H1 (cell line): ENCODE data around the gene CCL28. TPM values are rescaled to one million over a fixed set of nuclear protein-coding genes. Genes with fewer than 3 reads are reported as not detected.
"Not testable (repeated sequence)": the region's sequence is repeated elsewhere in the genome, so short reads cannot be mapped to it uniquely, and the experiment has no call there.

ENCODE experiments used
- CTCF ChIA-PET: fragments of 300-600 bp; sonication (Branson Sonifier 250); formaldehyde crosslinking; loops from one replicate; lab custom pipeline; 2021; ENCODE audit not compliant: partially characterized antibody; lab: Charles Lee
- POLR2A ChIA-PET: fragments of 300-600 bp; sonication (Branson Sonifier 250); formaldehyde crosslinking; loops from one replicate; lab custom pipeline; 2021; ENCODE audit warnings: inconsistent platforms; ENCODE audit not compliant: partially characterized antibody; lab: Charles Lee
- DNase-seq, 2 experiments: peaks; one replicate each; pipeline versions ENCODE4 v3.0.0 to v3.0.0-alpha.2; 2010 to 2022; ENCODE audit warnings: low spot score in 2 of 2, low read depth in 1 of 2, mixed read lengths in 1 of 2
- FAIRE-seq: peaks from 2 replicates; lab custom pipeline; 2011; peaks lifted over from hg19 to GRCh38; lab: Jason Lieb, UNC
- H2AFZ ChIP-seq: 2 replicates; pipeline ENCODE4 v1.8.1; 2012; ENCODE audit warnings: low read length, inconsistent platforms
- H2AK5ac ChIP-seq: 2 replicates; pipeline ENCODE4 v1.6.1; 2013; ENCODE audit warnings: low read depth, low read length
- H2BK120ac ChIP-seq: replicated peaks from 2 replicates; pipeline ENCODE3; 2013; ENCODE audit warnings: low read depth, low read length, inconsistent platforms
- H2BK12ac ChIP-seq: 2 replicates; pipeline ENCODE4 v1.6.1; 2013; ENCODE audit warnings: low read depth, low read length
- H2BK15ac ChIP-seq: 2 replicates; pipeline ENCODE4 v1.6.1; 2013; ENCODE audit warnings: low read length
- H2BK20ac ChIP-seq: 2 replicates; pipeline ENCODE4 v1.6.1; 2013; ENCODE audit warnings: low read length
- H2BK5ac ChIP-seq: 2 replicates; pipeline ENCODE4 v1.6.1; 2013; ENCODE audit warnings: low read depth, low read length
- H3K14ac ChIP-seq: 2 replicates; pipeline ENCODE4 v1.6.1; 2013; ENCODE audit warnings: inconsistent platforms; ENCODE audit not compliant: insufficient read length
- H3K18ac ChIP-seq: 2 replicates; pipeline ENCODE4 v1.6.1; 2013; ENCODE audit warnings: low read length; ENCODE audit errors: extremely low read depth
- H3K23ac ChIP-seq: 2 replicates; pipeline ENCODE4 v1.6.1; 2013; ENCODE audit warnings: inconsistent platforms; ENCODE audit not compliant: insufficient read length
- H3K23me2 ChIP-seq: 2 replicates; pipeline ENCODE4 v1.6.1; 2013; ENCODE audit warnings: low read depth, low read length
- H3K27ac ChIP-seq: 2 replicates; pipeline ENCODE4 v1.6.1; 2011; ENCODE audit warnings: low read depth, low read length, inconsistent platforms
- H3K27me3 ChIP-seq, 4 experiments: replicated peaks in 1 of 4; 1 replicate in 1 of 4; 2 replicates in 3 of 4; pipeline versions ENCODE4 v1.6.1 to v1.8.1; 2011 to 2013; ENCODE audit warnings: low read length in 3 of 4, mild to moderate bottlenecking in 3 of 4, inconsistent platforms in 2 of 4, mixed read lengths in 2 of 4, moderate library complexity in 1 of 4; ENCODE audit not compliant: control insufficient read depth in 3 of 4, insufficient read depth in 3 of 4; ENCODE audit errors: extremely low read depth in 1 of 4
- H3K36me3 ChIP-seq, 4 experiments: 2 replicates each; pipeline versions ENCODE4 v1.6.1 to v1.8.1; 2011 to 2013; ENCODE audit warnings: mild to moderate bottlenecking in 4 of 4, low read length in 3 of 4, moderate library complexity in 2 of 4, control low read depth in 1 of 4, inconsistent platforms in 1 of 4; ENCODE audit not compliant: insufficient read depth in 4 of 4, control insufficient read depth in 2 of 4
- H3K4ac ChIP-seq: replicated peaks from 2 replicates; pipeline ENCODE3; 2013; ENCODE audit warnings: low read length, low read depth, mixed read lengths, inconsistent platforms; ENCODE audit not compliant: insufficient read length
- H3K4me1 ChIP-seq, 4 experiments: replicated peaks in 1 of 4; 1 replicate in 1 of 4; 2 replicates in 3 of 4; pipeline versions ENCODE4 v1.6.1 to v1.8.1; 2011 to 2013; ENCODE audit warnings: low read length in 3 of 4, inconsistent platforms in 2 of 4, mixed read lengths in 1 of 4; ENCODE audit not compliant: insufficient read depth in 4 of 4, control insufficient read depth in 3 of 4
- H3K4me2 ChIP-seq, 2 experiments: 2 replicates each; pipeline versions ENCODE4 v1.6.1 to v1.8.1; 2011 to 2013; ENCODE audit warnings: low read depth in 2 of 2, low read length in 2 of 2, control low read depth in 1 of 2, inconsistent platforms in 1 of 2, mild to moderate bottlenecking in 1 of 2; ENCODE audit not compliant: insufficient read depth in 1 of 2
- H3K4me3 ChIP-seq, 4 experiments: fragments of 200-600, 300-600 bp in 1 of 4; sonication (generic), shearing (Covaris generic), sonication (Bioruptor Twin) in 1 of 4; 2 replicates each; pipeline versions ENCODE4 v1.5.1 to v1.8.1; 2011 to 2016; ENCODE audit warnings: low read length in 4 of 4, low read depth in 3 of 4, control low read depth in 2 of 4, inconsistent platforms in 2 of 4, mild to moderate bottlenecking in 2 of 4, mixed read lengths in 1 of 4, moderate library complexity in 1 of 4; ENCODE audit not compliant: insufficient read depth in 2 of 4; ENCODE audit errors: extremely low read depth in 1 of 4
- H3K56ac ChIP-seq: replicated peaks from 2 replicates; pipeline ENCODE3; 2013; ENCODE audit warnings: low read depth, mild to moderate bottlenecking, mixed read lengths, low read length, inconsistent platforms; ENCODE audit not compliant: insufficient read length
- H3K79me1 ChIP-seq: 2 replicates; pipeline ENCODE4 v1.6.1; 2013; ENCODE audit warnings: low read depth, low read length, control low read depth
- H3K79me2 ChIP-seq, 2 experiments: 2 replicates each; pipeline versions ENCODE4 v1.6.1 to v1.8.1; 2012 to 2013; ENCODE audit warnings: low read length in 2 of 2, mild to moderate bottlenecking in 2 of 2, inconsistent platforms in 1 of 2; ENCODE audit not compliant: insufficient read depth in 2 of 2, control insufficient read depth in 1 of 2
- H3K9ac ChIP-seq, 4 experiments: replicated peaks in 1 of 4; 1 replicate in 1 of 4; 2 replicates in 3 of 4; pipeline versions ENCODE4 v1.6.1 to v1.8.1; 2011 to 2013; ENCODE audit warnings: low read depth in 3 of 4, low read length in 3 of 4, control low read depth in 2 of 4, mild to moderate bottlenecking in 2 of 4, moderate library complexity in 2 of 4, inconsistent platforms in 1 of 4; ENCODE audit errors: extremely low read depth in 1 of 4
- H3K9me3 ChIP-seq, 2 experiments: 2 replicates each; pipeline versions ENCODE4 v1.6.1 to v1.8.1; 2012 to 2013; ENCODE audit warnings: mild to moderate bottlenecking in 2 of 2, moderate library complexity in 2 of 2, control low read depth in 1 of 2, inconsistent platforms in 1 of 2, low read depth in 1 of 2, low read length in 1 of 2, mixed read lengths in 1 of 2; ENCODE audit not compliant: insufficient read depth in 2 of 2
- H4K20me1 ChIP-seq, 2 experiments: replicated peaks in 1 of 2; 2 replicates each; pipeline versions ENCODE3 to v1.8.1; 2011 to 2013; ENCODE audit warnings: inconsistent platforms in 2 of 2, low read length in 2 of 2, mild to moderate bottlenecking in 1 of 2; ENCODE audit not compliant: insufficient read depth in 2 of 2, control insufficient read depth in 1 of 2
- H4K5ac ChIP-seq: 2 replicates; pipeline ENCODE4 v1.6.1; 2013; ENCODE audit warnings: low read length, low read depth, mixed read lengths, inconsistent platforms; ENCODE audit not compliant: insufficient read length
- H4K8ac ChIP-seq: 2 replicates; pipeline ENCODE4 v1.8.0; 2013; ENCODE audit warnings: mild to moderate bottlenecking, moderate library complexity, low read length, inconsistent platforms; ENCODE audit not compliant: insufficient read depth; ENCODE audit errors: extremely low read depth
- H4K91ac ChIP-seq: replicated peaks from 2 replicates; pipeline ENCODE3; 2013; ENCODE audit warnings: low read length, mixed read lengths, inconsistent platforms; ENCODE audit not compliant: insufficient read length
- CHD1 ChIP-seq: IDR thresholded peaks from 2 replicates; pipeline ENCODE4 v1.6.1; 2012; ENCODE audit warnings: low read depth, low read length, improper control_type of control experiment
- POU5F1 ChIP-seq: IDR thresholded peaks from 2 replicates; pipeline ENCODE4 v1.6.1; 2011; ENCODE audit warnings: low read depth, mild to moderate bottlenecking, low read length, moderate library complexity
- WGBS, 2 experiments: shearing (Covaris generic) in 1 of 2; methylation state at CpG; one replicate each; pipeline versions ENCODE4 v1.1.6 to v1.1.7; 2013 to 2015; ENCODE audit warnings: low lambda C conversion rate in 2 of 2, mixed read lengths in 2 of 2, inconsistent platforms in 1 of 2, low coverage in 1 of 2, missing lambda C conversion rate in 1 of 2; ENCODE audit not compliant: insufficient replicate concordance in 2 of 2, insufficient coverage in 1 of 2, insufficient read length in 1 of 2; ENCODE audit errors: extremely low coverage in 1 of 2, missing lambda C conversion rate in 1 of 2; 5-methylcytosine and 5-hydroxymethylcytosine counted together
- polyA plus RNA-seq, 7 experiments: library from polyadenylated mRNA; depleted of rRNA in 3 of 7; stranded (reverse) in 5 of 7; unstranded in 2 of 7; fragments of >200 nt in 5 of 7; fragments of 200-250 nt in 2 of 7; gene quantifications; 1 replicate in 5 of 7; 2 replicates in 1 of 7; 4 replicates in 1 of 7; pipeline versions ENCODE4 v1.2.1 to v1.2.3, GENCODE V29; 2011 to 2013; ENCODE audit warnings: missing spikeins in 2 of 7, mixed read lengths in 2 of 7
- total RNA-seq: library from RNA; stranded (reverse); fragmentation: NEBNext Ultra II Directional; extraction: Animal tissue kit (Norgen Biotek cat#: 25700); gene quantifications from 2 replicates; pipeline ENCODE4 v1.2.1, GENCODE V29; 2021

CCL28 gene
- total and polyA plus RNA-seq, 2 of the 8 experiments (the other 6 are each of a cell fraction or from before 2014, with no cell fraction given): 0.95 TPM; not detected in 1

GRCh38 chr5:43425983-43426382 lies 13.8 kb upstream of the CCL28 start:
- Histone ChIP-seq H2AK5ac (no peak overlapping the region), H3K36me3 (no peaks in the 10 kb centered on the region), H2BK5ac (no peak overlapping the region), H3K4ac (no peak overlapping the region), H4K91ac (no peak overlapping the region), H3K4me3 (no peak overlapping the region), H3K79me2 (no peaks in the 10 kb centered on the region), H2AFZ (no peak overlapping the region), H4K20me1 (no peaks in the 10 kb centered on the region), H3K56ac (no peak overlapping the region), H3K18ac (no peak overlapping the region), H4K5ac (no peak overlapping the region), H3K23ac (no peak overlapping the region), H3K79me1 (no peaks in the 10 kb centered on the region), H3K27me3 (no peaks in the 10 kb centered on the region)
- no peak for TF ChIP-seq POU5F1
- TF ChIP-seq CHD1: no peak
- TF ChIP-seq, all 59 proteins: peak for 0
- H3K9me3 ChIP-seq: peaks cover 0 to 2% of the 10 kb centered on the region in 2 experiments; a peak in 1 of 4 replicates
- CTCF ChIA-PET: interaction anchor here (0.6 to 1.4 kb wide), 2 partner anchors 117 to 1428 kb away, joined by 3 to 4 read pairs; no protein-coding TSS in a partner anchor
- no peak for DNase-seq
- no peak overlapping the region for H3K14ac ChIP-seq
- no peak overlapping the region for H3K9ac ChIP-seq
- FAIRE-seq: no peak
- no peak overlapping the region for H2BK15ac ChIP-seq
- no peak overlapping the region for H2BK20ac ChIP-seq
- WGBS, 2 experiments: 80% methylated on average over 2 of the region's 2 CpGs; no CpG with 5 or more reads in 1 of the 2 experiments
- no peak overlapping the region for H2BK12ac ChIP-seq
- H3K23me2 ChIP-seq: no peaks in the 10 kb centered on the region
- no peak overlapping the region for H4K8ac ChIP-seq
- no peak overlapping the region for H2BK120ac ChIP-seq
- H3K4me1 ChIP-seq: no peaks in the 10 kb centered on the region
- H3K4me2 ChIP-seq: no peak overlapping the region
- no peak overlapping the region for H3K27ac ChIP-seq
- POLR2A ChIA-PET: no interaction called here

- H4K5ac ChIP-seq, H3K79me1 ChIP-seq, H4K20me1 ChIP-seq, H3K27me3 ChIP-seq, H2AFZ ChIP-seq, H2BK15ac ChIP-seq, H2BK5ac ChIP-seq, H2AK5ac ChIP-seq, H2BK120ac ChIP-seq, H3K9me3 ChIP-seq, H2BK20ac ChIP-seq, H3K14ac ChIP-seq, H3K4me3 ChIP-seq, H3K9ac ChIP-seq, H4K8ac ChIP-seq, H3K18ac ChIP-seq, H3K4me1 ChIP-seq, H3K36me3 ChIP-seq, H3K4me2 ChIP-seq, H3K23me2 ChIP-seq, H2BK12ac ChIP-seq, CTCF ChIA-PET, H3K4ac ChIP-seq, H3K27ac ChIP-seq, POLR2A ChIA-PET, H4K91ac ChIP-seq, H3K23ac ChIP-seq, H3K56ac ChIP-seq, H3K79me2 ChIP-seq, DNase-seq, FAIRE-seq: not testable (repeated sequence)
- WGBS, 2 experiments: 91% methylated on average over 6 of the region's 6 CpGs; no CpG with 5 or more reads in 1 of the 2 experiments
These were observed 10.9 kb upstream of the CCL28 start for GRCh38 chr5:43423086-43423485.
